Uterus (tissue), 4 donors: ENCODE measurements around the gene ST3GAL5. TPM values are rescaled to one million over a fixed set of nuclear protein-coding genes. Genes with fewer than 3 reads are reported as not detected.

Source experiments
- DNase-seq, 2 donors: peaks; one replicate each; pipeline ENCODE4 v3.0.0-alpha.2; 2019 to 2020
- H3K27ac ChIP-seq, 2 donors: fragments of 200-600 bp; sonication (generic); 1 replicate in 1 of 2; 2 replicates in 1 of 2; pipeline ENCODE4 v1.5.1; 2016 to 2018
- H3K27me3 ChIP-seq, 2 donors: fragments of 200-600 bp; sonication (generic); one replicate each; pipeline ENCODE4 v1.5.1; 2018 to 2019; ENCODE audit warnings: control low read depth in 1 of 2
- H3K36me3 ChIP-seq, 2 donors: fragments of 200-600 bp; sonication (generic); one replicate each; pipeline ENCODE4 v1.5.1; 2019; ENCODE audit warnings: control low read depth in 1 of 2
- H3K4me1 ChIP-seq, 2 donors: fragments of 200-600 bp; sonication (generic); one replicate each; pipeline ENCODE4 v1.5.1; 2018 to 2019; ENCODE audit warnings: control low read depth in 1 of 2
- H3K4me3 ChIP-seq, 2 donors: fragments of 200-600 bp; sonication (generic); 1 replicate in 1 of 2; 2 replicates in 1 of 2; pipeline ENCODE4 v1.5.1; 2018 to 2019; ENCODE audit warnings: mild to moderate bottlenecking in 1 of 2
- H3K9me3 ChIP-seq, 2 donors: fragments of 200-600 bp; sonication (generic); one replicate each; pipeline ENCODE4 v1.5.1; 2019; ENCODE audit warnings: control low read depth in 1 of 2
- CTCF ChIP-seq, 4 experiments: fragments of 200-600 bp in 2 of 4; fragments of 450-650 bp in 2 of 4; sonication (generic) in 2 of 4; IDR thresholded peaks; one replicate each; pipeline ENCODE4 v1.5.1; 2016 to 2019; ENCODE audit warnings: antibody characterized with exemption in 4 of 4, mild to moderate bottlenecking in 2 of 4, moderate library complexity in 1 of 4
- POLR2A ChIP-seq, 2 donors: fragments of 450-650 bp; IDR thresholded peaks; one replicate each; pipeline ENCODE4 v1.6.1; 2016; ENCODE audit warnings: antibody characterized with exemption in 2 of 2, mild to moderate bottlenecking in 1 of 2, moderate library complexity in 1 of 2
- intact Hi-C: fragments of 100-400 bp; cut with DNase I; formaldehyde crosslinking; loops from one replicate; pipeline ENCODE4 v1.15.1; 2023; ENCODE audit warnings: low total_unique reads
- total RNA-seq, 4 donors: library from RNA; depleted of rRNA in 3 of 4; stranded (reverse); fragments of >200 nt in 3 of 4; gene quantifications; one replicate each; pipeline versions ENCODE4 v1.1.0 to v1.2.4, GENCODE V29; 2014 to 2023
- donor health status: DM: yes; HTN: yes; CAD: no.

Gene ST3GAL5
- total RNA-seq, 4 donors from 2014 or later = 12.3 to 52.9 (median 32.9) TPM

- H3K4me3 ChIP-seq = no peak overlapping the region
- H3K36me3 ChIP-seq = no peaks in the 10 kb centered on the region
- no peak overlapping the region for H3K27ac ChIP-seq
- DNase-seq = no peak
- H3K9me3 ChIP-seq = no peaks in the 10 kb centered on the region
- H3K4me1 ChIP-seq = no peaks in the 10 kb centered on the region
- no peaks in the 10 kb centered on the region for H3K27me3 ChIP-seq
- intact Hi-C loops = no loop called here
- TF ChIP-seq POLR2A (IDR thresholded peaks at IDR 0.05) = no peak
- no peak for TF ChIP-seq CTCF (IDR thresholded peaks at IDR 0.05)
Measured at GRCh38 chr2:85844486-85844885, 44.3 kb downstream of the ST3GAL5 start.

GRCh38 chr2:85843543-85843942 lies 45.2 kb downstream of the ST3GAL5 start:
- Histone ChIP-seq H3K27me3 (no peaks in the 10 kb centered on the region), H3K4me3 (no peak overlapping the region), H3K36me3 (no peaks in the 10 kb centered on the region), H3K27ac (no peak overlapping the region), H3K4me1 (no peaks in the 10 kb centered on the region), H3K9me3 (no peaks in the 10 kb centered on the region)
- TF ChIP-seq CTCF (IDR thresholded peaks at IDR 0.05) = no peak
- no peak for TF ChIP-seq POLR2A (IDR thresholded peaks at IDR 0.05)
- no peak for DNase-seq
- intact Hi-C loops = no loop called here

- H3K9me3 ChIP-seq = no peaks in the 10 kb centered on the region
- no peak for DNase-seq
- H3K27me3 ChIP-seq = no peaks in the 10 kb centered on the region
- no peak overlapping the region for H3K4me3 ChIP-seq
- no peaks in the 10 kb centered on the region for H3K36me3 ChIP-seq
- TF ChIP-seq CTCF (IDR thresholded peaks at IDR 0.05) (no peak), POLR2A (IDR thresholded peaks at IDR 0.05) (no peak)
- no peaks in the 10 kb centered on the region for H3K4me1 ChIP-seq
- H3K27ac ChIP-seq = no peak overlapping the region
- intact Hi-C loops = no loop called here
Measured at GRCh38 chr2:85840091-85840490, 48.7 kb downstream of the ST3GAL5 start.

GRCh38 chr2:85839461-85839860 lies 49.3 kb downstream of the ST3GAL5 start:
- TF ChIP-seq CTCF (IDR thresholded peaks at IDR 0.05) = no peak
- no peak for TF ChIP-seq POLR2A (IDR thresholded peaks at IDR 0.05)
- no peaks in the 10 kb centered on the region for H3K27me3 ChIP-seq
- H3K4me1 ChIP-seq = no peaks in the 10 kb centered on the region
- intact Hi-C loops = no loop called here
- H3K9me3 ChIP-seq = no peaks in the 10 kb centered on the region
- no peak overlapping the region for H3K4me3 ChIP-seq
- no peak for DNase-seq
- no peak overlapping the region for H3K27ac ChIP-seq
- H3K36me3 ChIP-seq = no peaks in the 10 kb centered on the region

GRCh38 chr2:85838641-85839040 lies 50.1 kb downstream of the ST3GAL5 start:
- Histone ChIP-seq H3K27ac (no peak overlapping the region), H3K36me3 (no peaks in the 10 kb centered on the region), H3K4me3 (no peak overlapping the region), H3K27me3 (no peaks in the 10 kb centered on the region), H3K9me3 (no peaks in the 10 kb centered on the region), H3K4me1 (no peaks in the 10 kb centered on the region)
- TF ChIP-seq CTCF (IDR thresholded peaks at IDR 0.05) (no peak), POLR2A (IDR thresholded peaks at IDR 0.05) (no peak)
- DNase-seq = no peak
- intact Hi-C loops = no loop called here
